ENCODE results near the gene RAB11FIP4.

RAB11FIP4 gene

GRCh38 chr17:31415004-31415454 lies 23.6 kb downstream of the RAB11FIP4 start:
- H3K4me1 ChIP-seq (ENCODE audit: insufficient read depth, low read length, poor library complexity, severe bottlenecking): no peaks in the 10 kb centered on the region

DNA sequence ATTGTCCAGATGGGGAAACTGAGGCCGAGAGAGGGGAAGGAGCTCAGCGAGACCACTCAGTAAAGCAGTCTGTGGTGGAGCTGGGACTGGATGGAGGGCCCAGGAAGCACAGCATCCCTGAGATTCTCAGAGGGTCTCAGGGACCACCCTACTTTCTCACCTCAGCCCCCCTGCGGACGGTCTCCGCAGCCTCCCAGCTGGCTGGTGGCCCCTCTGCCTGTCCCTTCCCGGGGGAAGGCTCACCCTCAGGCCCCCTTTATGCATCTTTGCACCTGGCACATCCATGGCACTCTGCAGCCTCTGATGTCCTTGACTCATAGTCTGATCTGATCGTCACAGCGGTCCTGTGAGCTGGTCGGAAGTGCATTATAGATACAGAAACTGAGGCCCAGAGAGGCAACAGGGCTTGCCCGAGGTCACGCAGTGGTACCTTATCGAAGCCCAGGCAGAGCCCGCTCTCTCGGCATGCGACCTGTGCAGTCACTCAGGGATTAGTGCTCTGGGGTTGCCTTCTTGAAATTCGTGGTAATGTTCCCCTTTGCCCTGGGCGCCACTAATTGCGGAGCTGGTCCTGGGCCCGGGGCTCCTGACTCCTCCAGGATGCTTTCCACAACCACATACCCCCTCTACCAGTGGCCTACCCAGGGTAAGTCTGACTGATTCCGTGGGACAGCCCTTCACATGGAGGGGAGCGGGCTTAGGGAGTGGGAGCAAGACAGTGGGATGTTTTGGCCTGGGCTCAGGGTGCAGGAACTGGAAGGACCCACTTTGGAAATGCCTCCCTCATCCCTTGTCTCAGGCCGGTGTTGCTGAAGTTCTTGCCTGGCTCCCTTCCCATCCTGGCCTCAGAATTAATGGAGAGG lies 24.4 kb downstream of the RAB11FIP4 start:
- H4K20me1 ChIP-seq (ENCODE audit: insufficient read depth, low read length, poor library complexity, severe bottlenecking): no peaks in the 10 kb centered on the region
- no peak overlapping the region for H3K9ac ChIP-seq (ENCODE audit: low read depth, low read length, poor library complexity, severe bottlenecking)
- no peak overlapping the region for H3K4me2 ChIP-seq (ENCODE audit: low read depth, low read length, poor library complexity, severe bottlenecking)
- no peak overlapping the region for H2AFZ ChIP-seq (ENCODE audit: low read length)
- H3K4me3 ChIP-seq (ENCODE audit: low read length, poor library complexity, severe bottlenecking): no peak overlapping the region
- no peaks in the 10 kb centered on the region for H3K9me3 ChIP-seq (ENCODE audit: insufficient read depth, low read depth, low read length)
- H3K4me1 ChIP-seq (ENCODE audit: insufficient read depth, low read length, poor library complexity, severe bottlenecking): no peaks in the 10 kb centered on the region
- no peaks in the 10 kb centered on the region for H3K79me2 ChIP-seq (ENCODE audit: insufficient read depth, low read length)
- H3K36me3 ChIP-seq (ENCODE audit: insufficient read depth, low read length): no peaks in the 10 kb centered on the region
- no peak for TF ChIP-seq EZH2phosphoT487 (IDR thresholded peaks at IDR 0.05; ENCODE audit: borderline replicate concordance)
- TF ChIP-seq, protein P1, sequence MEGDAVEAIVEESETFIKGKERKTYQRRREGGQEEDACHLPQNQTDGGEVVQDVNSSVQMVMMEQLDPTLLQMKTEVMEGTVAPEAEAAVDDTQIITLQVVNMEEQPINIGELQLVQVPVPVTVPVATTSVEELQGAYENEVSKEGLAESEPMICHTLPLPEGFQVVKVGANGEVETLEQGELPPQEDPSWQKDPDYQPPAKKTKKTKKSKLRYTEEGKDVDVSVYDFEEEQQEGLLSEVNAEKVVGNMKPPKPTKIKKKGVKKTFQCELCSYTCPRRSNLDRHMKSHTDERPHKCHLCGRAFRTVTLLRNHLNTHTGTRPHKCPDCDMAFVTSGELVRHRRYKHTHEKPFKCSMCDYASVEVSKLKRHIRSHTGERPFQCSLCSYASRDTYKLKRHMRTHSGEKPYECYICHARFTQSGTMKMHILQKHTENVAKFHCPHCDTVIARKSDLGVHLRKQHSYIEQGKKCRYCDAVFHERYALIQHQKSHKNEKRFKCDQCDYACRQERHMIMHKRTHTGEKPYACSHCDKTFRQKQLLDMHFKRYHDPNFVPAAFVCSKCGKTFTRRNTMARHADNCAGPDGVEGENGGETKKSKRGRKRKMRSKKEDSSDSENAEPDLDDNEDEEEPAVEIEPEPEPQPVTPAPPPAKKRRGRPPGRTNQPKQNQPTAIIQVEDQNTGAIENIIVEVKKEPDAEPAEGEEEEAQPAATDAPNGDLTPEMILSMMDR (conservative IDR thresholded peaks at IDR 0.05; ENCODE audit: low read length): no peak
- H3K9me2 ChIP-seq (replicated peaks; ENCODE audit: low read depth, low read length): no peaks in the 10 kb centered on the region
- no peaks in the 10 kb centered on the region for H3K27me3 ChIP-seq (ENCODE audit: insufficient read depth, low read length, poor library complexity, severe bottlenecking)
- H3F3A ChIP-seq (ENCODE audit: low read depth): no peaks in the 10 kb centered on the region

More at GRCh38 chr17:31415004-31415454, 23.6 kb downstream of the RAB11FIP4 start:
- Histone ChIP-seq H3F3A (ENCODE audit: low read depth) (no peaks in the 10 kb centered on the region), H3K79me2 (ENCODE audit: insufficient read depth, low read length) (no peaks in the 10 kb centered on the region), H3K27me3 (ENCODE audit: insufficient read depth, low read length, poor library complexity, severe bottlenecking) (no peaks in the 10 kb centered on the region), H3K9me2 (replicated peaks; ENCODE audit: low read depth, low read length) (no peaks in the 10 kb centered on the region), H3K4me3 (ENCODE audit: low read length, poor library complexity, severe bottlenecking) (no peak overlapping the region), H2AFZ (ENCODE audit: low read length) (no peak overlapping the region), H3K9me3 (ENCODE audit: insufficient read depth, low read depth, low read length) (no peaks in the 10 kb centered on the region), H4K20me1 (ENCODE audit: insufficient read depth, low read length, poor library complexity, severe bottlenecking) (no peaks in the 10 kb centered on the region), H3K9ac (ENCODE audit: low read depth, low read length, poor library complexity, severe bottlenecking) (no peak overlapping the region), H3K36me3 (ENCODE audit: insufficient read depth, low read length) (no peaks in the 10 kb centered on the region), H3K4me2 (ENCODE audit: low read depth, low read length, poor library complexity, severe bottlenecking) (no peak overlapping the region)
- no peak for TF ChIP-seq EZH2phosphoT487 (IDR thresholded peaks at IDR 0.05; ENCODE audit: borderline replicate concordance)
- TF ChIP-seq, protein P1 (conservative IDR thresholded peaks at IDR 0.05; ENCODE audit: low read length): peak; percentile 14; the same call in 1 of the 2 replicates

- H2AFZ ChIP-seq (ENCODE audit: low read length): no peak overlapping the region
- TF ChIP-seq, protein P1 (conservative IDR thresholded peaks at IDR 0.05; ENCODE audit: low read length): no peak
- no peak for TF ChIP-seq EZH2phosphoT487 (IDR thresholded peaks at IDR 0.05; ENCODE audit: borderline replicate concordance)
- H3K9me3 ChIP-seq (ENCODE audit: insufficient read depth, low read depth, low read length): no peaks in the 10 kb centered on the region
- H3K79me2 ChIP-seq (ENCODE audit: insufficient read depth, low read length): no peaks in the 10 kb centered on the region
- no peaks in the 10 kb centered on the region for H3K27me3 ChIP-seq (ENCODE audit: insufficient read depth, low read length, poor library complexity, severe bottlenecking)
- H3K36me3 ChIP-seq (ENCODE audit: insufficient read depth, low read length): no peaks in the 10 kb centered on the region
- no peaks in the 10 kb centered on the region for H3K9me2 ChIP-seq (replicated peaks; ENCODE audit: low read depth, low read length)
- no peaks in the 10 kb centered on the region for H3K4me1 ChIP-seq (ENCODE audit: insufficient read depth, low read length, poor library complexity, severe bottlenecking)
- no peak overlapping the region for H3K4me3 ChIP-seq (ENCODE audit: low read length, poor library complexity, severe bottlenecking)
- H4K20me1 ChIP-seq (ENCODE audit: insufficient read depth, low read length, poor library complexity, severe bottlenecking): no peaks in the 10 kb centered on the region
- no peaks in the 10 kb centered on the region for H3F3A ChIP-seq (ENCODE audit: low read depth)
- no peak overlapping the region for H3K4me2 ChIP-seq (ENCODE audit: low read depth, low read length, poor library complexity, severe bottlenecking)
- H3K9ac ChIP-seq (ENCODE audit: low read depth, low read length, poor library complexity, severe bottlenecking): no peak overlapping the region
These were observed 25.0 kb downstream of the RAB11FIP4 start for GRCh38 chr17:31416503-31416923.
